ENCODE data around the gene KRTCAP2. TPM values are rescaled to one million over a fixed set of nuclear protein-coding genes. Genes with fewer than 3 reads are reported as not detected.
A peak's percentile ranks its signal among the peaks of the same experiment; 100 is the strongest.

Gene KRTCAP2
- polyA plus RNA-seq, 1 of the 3 experiments (the other 2 are of a cell fraction): 238 TPM

GRCh38 chr1:155184351-155184811 lies 11.3 kb upstream of the KRTCAP2 start:
- ChIA-PET CTCF (interaction anchor here (0.7 to 5.4 kb wide), 11 partner anchors 8 to 99 kb away, joined by 3 to 60 read pairs (median 4); partner anchors contain the start of genes KRTCAP2 and TRIM46), POLR2A (interaction anchor here (1.0 to 2.0 kb wide), 3 partner anchors 9 to 59 kb away, joined by 3 to 19 read pairs (median 9); no protein-coding TSS in a partner anchor)
- Histone ChIP-seq H2AFZ (ENCODE audit: low read depth) (no peak overlapping the region), H3K9ac (no peak overlapping the region), H3F3A (replicated peaks; ENCODE audit: insufficient read depth) (peaks cover 4% of the 10 kb centered on the region), H3K27me3 (ENCODE audit: insufficient read depth) (no peaks in the 10 kb centered on the region), H3K36me3 (replicated peaks in 1 of 2; ENCODE audit: control insufficient read depth in 1 of 2, insufficient read depth in 2 of 2, low read length in 1 of 2) (peaks cover 9 to 24% of the 10 kb centered on the region in 2 experiments), H3K4me2 (no peak overlapping the region), H3K4me3 (ENCODE audit: low read depth in 2 of 2, low read length in 1 of 2) (no peak overlapping the region), H3K27ac (ENCODE audit: low read depth in 2 of 2, low read length in 1 of 2) (peak overlapping the region in 1 of 2 experiments; percentile 62; a peak in 1 of 4 replicates), H3K4me1 (ENCODE audit: control insufficient read depth in 1 of 2, insufficient read depth in 2 of 2, low read depth in 1 of 2, low read length in 1 of 2) (peaks cover 0 to 25% of the 10 kb centered on the region in 2 experiments; a peak in 1 of 4 replicates), H4K20me1 (ENCODE audit: insufficient read depth) (no peaks in the 10 kb centered on the region), H3K79me2 (ENCODE audit: insufficient read depth) (no peaks in the 10 kb centered on the region), H3K9me3 (no peaks in the 10 kb centered on the region), H3K9me2 (no peaks in the 10 kb centered on the region)
- WGBS (ENCODE audit: low lambda C conversion rate): 94% methylated on average over 4 of the region's 4 CpGs
- DNase-seq: no peak
- TF ChIP-seq, protein P1, sequence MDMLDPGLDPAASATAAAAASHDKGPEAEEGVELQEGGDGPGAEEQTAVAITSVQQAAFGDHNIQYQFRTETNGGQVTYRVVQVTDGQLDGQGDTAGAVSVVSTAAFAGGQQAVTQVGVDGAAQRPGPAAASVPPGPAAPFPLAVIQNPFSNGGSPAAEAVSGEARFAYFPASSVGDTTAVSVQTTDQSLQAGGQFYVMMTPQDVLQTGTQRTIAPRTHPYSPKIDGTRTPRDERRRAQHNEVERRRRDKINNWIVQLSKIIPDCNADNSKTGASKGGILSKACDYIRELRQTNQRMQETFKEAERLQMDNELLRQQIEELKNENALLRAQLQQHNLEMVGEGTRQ (IDR thresholded peaks at IDR 0.05; ENCODE audit: borderline replicate concordance, low read depth, low read length): no peak
- TF ChIP-seq, protein P2, sequence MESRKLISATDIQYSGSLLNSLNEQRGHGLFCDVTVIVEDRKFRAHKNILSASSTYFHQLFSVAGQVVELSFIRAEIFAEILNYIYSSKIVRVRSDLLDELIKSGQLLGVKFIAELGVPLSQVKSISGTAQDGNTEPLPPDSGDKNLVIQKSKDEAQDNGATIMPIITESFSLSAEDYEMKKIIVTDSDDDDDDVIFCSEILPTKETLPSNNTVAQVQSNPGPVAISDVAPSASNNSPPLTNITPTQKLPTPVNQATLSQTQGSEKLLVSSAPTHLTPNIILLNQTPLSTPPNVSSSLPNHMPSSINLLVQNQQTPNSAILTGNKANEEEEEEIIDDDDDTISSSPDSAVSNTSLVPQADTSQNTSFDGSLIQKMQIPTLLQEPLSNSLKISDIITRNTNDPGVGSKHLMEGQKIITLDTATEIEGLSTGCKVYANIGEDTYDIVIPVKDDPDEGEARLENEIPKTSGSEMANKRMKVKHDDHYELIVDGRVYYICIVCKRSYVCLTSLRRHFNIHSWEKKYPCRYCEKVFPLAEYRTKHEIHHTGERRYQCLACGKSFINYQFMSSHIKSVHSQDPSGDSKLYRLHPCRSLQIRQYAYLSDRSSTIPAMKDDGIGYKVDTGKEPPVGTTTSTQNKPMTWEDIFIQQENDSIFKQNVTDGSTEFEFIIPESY (IDR thresholded peaks at IDR 0.05; ENCODE audit: borderline replicate concordance, low read depth): no peak
- TF ChIP-seq TCF12 (IDR thresholded peaks at IDR 0.05) (no peak), ELF1 (IDR thresholded peaks at IDR 0.05) (no peak), USF1 (IDR thresholded peaks at IDR 0.05; ENCODE audit: borderline replicate concordance, low read depth) (no peak), FOXJ3 (CRISPR knock-in tag; IDR thresholded peaks at IDR 0.05) (no peak), JUND (IDR thresholded peaks at IDR 0.05) (no peak), GATA2 (CRISPR knock-in tag; IDR thresholded peaks at IDR 0.05) (no peak)
- TF ChIP-seq, protein P3, sequence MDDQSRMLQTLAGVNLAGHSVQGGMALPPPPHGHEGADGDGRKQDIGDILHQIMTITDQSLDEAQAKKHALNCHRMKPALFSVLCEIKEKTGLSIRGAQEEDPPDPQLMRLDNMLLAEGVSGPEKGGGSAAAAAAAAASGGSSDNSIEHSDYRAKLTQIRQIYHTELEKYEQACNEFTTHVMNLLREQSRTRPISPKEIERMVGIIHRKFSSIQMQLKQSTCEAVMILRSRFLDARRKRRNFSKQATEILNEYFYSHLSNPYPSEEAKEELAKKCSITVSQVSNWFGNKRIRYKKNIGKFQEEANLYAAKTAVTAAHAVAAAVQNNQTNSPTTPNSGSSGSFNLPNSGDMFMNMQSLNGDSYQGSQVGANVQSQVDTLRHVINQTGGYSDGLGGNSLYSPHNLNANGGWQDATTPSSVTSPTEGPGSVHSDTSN (IDR thresholded peaks at IDR 0.05): no peak

DNA sequence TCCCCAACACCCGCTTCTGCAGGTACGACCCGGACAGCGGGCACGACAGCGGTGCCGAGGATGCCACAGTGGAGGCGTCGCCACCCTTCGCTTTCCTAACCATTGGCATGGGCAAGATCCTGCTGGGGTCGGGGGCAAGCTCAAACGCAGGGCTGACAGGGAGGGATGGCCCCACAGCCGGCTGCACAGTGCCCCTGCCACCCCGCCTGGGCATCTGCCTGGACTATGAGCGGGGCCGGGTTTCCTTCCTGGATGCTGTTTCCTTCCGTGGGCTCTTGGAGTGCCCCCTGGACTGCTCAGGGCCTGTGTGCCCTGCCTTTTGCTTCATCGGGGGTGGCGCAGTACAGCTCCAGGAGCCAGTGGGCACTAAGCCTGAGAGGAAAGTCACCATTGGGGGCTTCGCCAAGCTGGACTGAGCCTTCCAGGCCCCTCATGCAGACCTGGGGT lies 10.7 kb upstream of the KRTCAP2 start:
- Histone ChIP-seq H3K4me2 (no peak overlapping the region), H3K9me2 (no peaks in the 10 kb centered on the region), H3F3A (replicated peaks; ENCODE audit: insufficient read depth) (peaks cover 4% of the 10 kb centered on the region), H3K9ac (no peak overlapping the region), H3K27me3 (ENCODE audit: insufficient read depth) (no peaks in the 10 kb centered on the region), H3K4me3 (ENCODE audit: low read depth in 2 of 2, low read length in 1 of 2) (no peak overlapping the region), H3K27ac (ENCODE audit: low read depth in 2 of 2, low read length in 1 of 2) (no peak overlapping the region; a peak in 1 of 4 replicates), H4K20me1 (ENCODE audit: insufficient read depth) (no peaks in the 10 kb centered on the region), H3K9me3 (no peaks in the 10 kb centered on the region), H3K79me2 (ENCODE audit: insufficient read depth) (no peaks in the 10 kb centered on the region), H3K36me3 (replicated peaks in 1 of 2; ENCODE audit: control insufficient read depth in 1 of 2, insufficient read depth in 2 of 2, low read length in 1 of 2) (peaks cover 13 to 29% of the 10 kb centered on the region in 2 experiments), H3K4me1 (ENCODE audit: control insufficient read depth in 1 of 2, insufficient read depth in 2 of 2, low read depth in 1 of 2, low read length in 1 of 2) (peaks cover 0 to 25% of the 10 kb centered on the region in 2 experiments; a peak in 1 of 4 replicates), H2AFZ (ENCODE audit: low read depth) (no peak overlapping the region)
- TF ChIP-seq MXI1 (IDR thresholded peaks at IDR 0.05; ENCODE audit: low read depth, low read length) (no peak), GATA2 (CRISPR knock-in tag; IDR thresholded peaks at IDR 0.05) (no peak), TEAD4 (IDR thresholded peaks at IDR 0.05; ENCODE audit: borderline replicate concordance, insufficient read depth) (no peak), USF1 (IDR thresholded peaks at IDR 0.05; ENCODE audit: borderline replicate concordance, low read depth) (no peak), MEF2A (IDR thresholded peaks at IDR 0.05; ENCODE audit: borderline replicate concordance, low read depth) (no peak), CHD2 (IDR thresholded peaks at IDR 0.05; ENCODE audit: low read length, partially characterized antibody) (no peak), GABPA (IDR thresholded peaks at IDR 0.05; ENCODE audit: low read depth) (no peak), SMC3 (IDR thresholded peaks at IDR 0.05; ENCODE audit: low read depth, low read length) (no peak), RXRA (IDR thresholded peaks at IDR 0.05; ENCODE audit: borderline replicate concordance, low read depth) (no peak)
- TF ChIP-seq, protein P2 (IDR thresholded peaks at IDR 0.05; ENCODE audit: borderline replicate concordance, low read depth): no peak
- TF ChIP-seq, protein P4, sequence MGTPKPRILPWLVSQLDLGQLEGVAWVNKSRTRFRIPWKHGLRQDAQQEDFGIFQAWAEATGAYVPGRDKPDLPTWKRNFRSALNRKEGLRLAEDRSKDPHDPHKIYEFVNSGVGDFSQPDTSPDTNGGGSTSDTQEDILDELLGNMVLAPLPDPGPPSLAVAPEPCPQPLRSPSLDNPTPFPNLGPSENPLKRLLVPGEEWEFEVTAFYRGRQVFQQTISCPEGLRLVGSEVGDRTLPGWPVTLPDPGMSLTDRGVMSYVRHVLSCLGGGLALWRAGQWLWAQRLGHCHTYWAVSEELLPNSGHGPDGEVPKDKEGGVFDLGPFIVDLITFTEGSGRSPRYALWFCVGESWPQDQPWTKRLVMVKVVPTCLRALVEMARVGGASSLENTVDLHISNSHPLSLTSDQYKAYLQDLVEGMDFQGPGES (IDR thresholded peaks at IDR 0.05; ENCODE audit: low read depth, low read length): no peak
- CTCF ChIA-PET: interaction anchor here (0.7 to 5.4 kb wide), 7 partner anchors 8 to 99 kb away, joined by 3 to 60 read pairs (median 5); partner anchors contain the start of gene TRIM46
- POLR2A ChIA-PET: interaction anchor here (2.0 kb wide), 1 partner anchor 10 kb away, joined by 19 read pairs; no protein-coding TSS in a partner anchor
- no peak for DNase-seq
- WGBS (ENCODE audit: low lambda C conversion rate): 95% methylated on average over 11 of the region's 20 CpGs
